OCI-LY7 (cell line): ENCODE measurements around the gene STAT1.

Source experiments
- EZH2phosphoT487 ChIP-seq: fragments of 200-600 bp; sonication (generic); IDR thresholded peaks from 2 replicates; pipeline ENCODE4 v1.6.1; 2018; ENCODE audit warnings: low read depth, borderline replicate concordance, mild to moderate bottlenecking, mixed run types, antibody characterized with exemption, low read length, moderate library complexity, mixed read lengths
- TF ChIP-seq, protein P1 (sequence below): fragments of 200-600 bp; sonication (generic); conservative IDR thresholded peaks from 2 replicates; pipeline ENCODE4 v1.5.1; 2014; ENCODE audit warnings: mild to moderate bottlenecking, antibody characterized with exemption, low read length, moderate library complexity, mixed read lengths

DNA sequence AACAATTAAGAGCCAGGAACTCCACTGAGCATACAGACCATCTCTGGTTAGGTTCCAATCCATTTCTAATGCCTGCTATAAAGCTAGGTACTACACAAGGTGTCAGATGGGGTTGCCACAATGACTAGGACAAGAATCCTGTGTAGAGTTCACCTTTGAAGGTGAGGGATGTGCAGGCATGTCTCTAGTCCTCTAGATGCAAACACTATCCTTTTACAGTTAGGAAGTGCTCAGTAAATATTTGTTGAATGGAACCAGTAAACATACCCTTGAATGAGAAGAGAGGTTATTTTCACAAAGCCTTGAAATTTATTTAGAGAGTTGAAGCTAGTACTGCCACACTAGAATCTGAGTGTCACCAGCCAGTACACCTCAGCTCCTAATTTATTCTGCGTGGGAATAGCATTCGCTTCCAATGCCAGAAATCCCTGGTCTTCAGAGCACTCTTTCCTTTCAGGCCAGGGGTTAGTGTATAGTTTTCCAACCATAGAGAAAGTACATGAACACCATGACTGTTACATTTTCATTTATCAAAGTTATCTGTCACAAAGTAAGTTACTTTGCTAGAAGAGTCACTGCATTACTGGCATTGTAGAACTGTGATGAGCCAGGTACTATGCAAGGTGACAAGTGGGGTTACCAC, 48.3 kb downstream of the STAT1 start:
- TF ChIP-seq, protein P1, sequence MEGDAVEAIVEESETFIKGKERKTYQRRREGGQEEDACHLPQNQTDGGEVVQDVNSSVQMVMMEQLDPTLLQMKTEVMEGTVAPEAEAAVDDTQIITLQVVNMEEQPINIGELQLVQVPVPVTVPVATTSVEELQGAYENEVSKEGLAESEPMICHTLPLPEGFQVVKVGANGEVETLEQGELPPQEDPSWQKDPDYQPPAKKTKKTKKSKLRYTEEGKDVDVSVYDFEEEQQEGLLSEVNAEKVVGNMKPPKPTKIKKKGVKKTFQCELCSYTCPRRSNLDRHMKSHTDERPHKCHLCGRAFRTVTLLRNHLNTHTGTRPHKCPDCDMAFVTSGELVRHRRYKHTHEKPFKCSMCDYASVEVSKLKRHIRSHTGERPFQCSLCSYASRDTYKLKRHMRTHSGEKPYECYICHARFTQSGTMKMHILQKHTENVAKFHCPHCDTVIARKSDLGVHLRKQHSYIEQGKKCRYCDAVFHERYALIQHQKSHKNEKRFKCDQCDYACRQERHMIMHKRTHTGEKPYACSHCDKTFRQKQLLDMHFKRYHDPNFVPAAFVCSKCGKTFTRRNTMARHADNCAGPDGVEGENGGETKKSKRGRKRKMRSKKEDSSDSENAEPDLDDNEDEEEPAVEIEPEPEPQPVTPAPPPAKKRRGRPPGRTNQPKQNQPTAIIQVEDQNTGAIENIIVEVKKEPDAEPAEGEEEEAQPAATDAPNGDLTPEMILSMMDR = no peak
- TF ChIP-seq EZH2phosphoT487 = no peak
